HL-60 (cell line): ENCODE data around the gene TIMM44.
A peak's percentile ranks its signal among the peaks of the same experiment; 100 is the strongest.

ENCODE experiments used
- DNase-seq, 2 experiments: peaks; one replicate each; pipeline ENCODE4 v3.0.0-alpha.2; 2010 to 2020; ENCODE audit warnings: low read depth in 1 of 2, low spot score in 1 of 2
- H3K27ac ChIP-seq: fragments of 250-450 bp; sonication (Bioruptor Pico); replicated peaks from 2 replicates; pipeline ENCODE4 v1.5.1; 2020; ENCODE audit warnings: mild to moderate bottlenecking, moderate library complexity
- H3K27me3 ChIP-seq: fragments of 250-450 bp; sonication (Bioruptor Pico); 2 replicates; pipeline ENCODE4 v1.5.1; 2021; ENCODE audit warnings: mild to moderate bottlenecking, moderate library complexity; ENCODE audit not compliant: insufficient read depth, poor library complexity, severe bottlenecking
- H3K4me3 ChIP-seq: replicated peaks from 2 replicates; pipeline ENCODE4 v1.5.1; 2011; ENCODE audit warnings: mild to moderate bottlenecking, control low read depth, low read length; ENCODE audit not compliant: insufficient read depth
- CTCF ChIP-seq: IDR thresholded peaks from one replicate; pipeline ENCODE4 v1.5.1; 2011; ENCODE audit warnings: low read length, control low read depth, inconsistent platforms; ENCODE audit not compliant: insufficient read depth
- GABPA ChIP-seq: IDR thresholded peaks from 2 replicates; pipeline ENCODE4 v1.6.1; 2012; ENCODE audit warnings: low read depth
- POLR2AphosphoS5 ChIP-seq: IDR thresholded peaks from 2 replicates; pipeline ENCODE4 v1.6.1; 2012; ENCODE audit warnings: low read depth
- REST ChIP-seq: IDR thresholded peaks from 2 replicates; pipeline ENCODE4 v1.6.1; 2012; ENCODE audit warnings: low read depth; ENCODE audit not compliant: insufficient replicate concordance
- SPI1 ChIP-seq: IDR thresholded peaks from 2 replicates; pipeline ENCODE4 v1.6.1; 2012; ENCODE audit warnings: low read depth, mild to moderate bottlenecking, borderline replicate concordance

Gene TIMM44

GRCh38 chr19:7908742-7909461, 34.6 kb downstream of the TIMM44 start:
- no peak for DNase-seq
- TF ChIP-seq POLR2AphosphoS5 (0 out of 2 replicates have a peak, but pooled peaks have one; percentile 15), REST (no peak), CTCF (no peak), GABPA (no peak), SPI1 (no peak)
- H3K27me3 ChIP-seq, result no peaks in the 10 kb centered on the region
- no peak overlapping the region for H3K27ac ChIP-seq
- H3K4me3 ChIP-seq, result no peak overlapping the region

- Histone ChIP-seq H3K4me3 (no peak overlapping the region), H3K27ac (no peak overlapping the region), H3K27me3 (no peaks in the 10 kb centered on the region)
- TF ChIP-seq POLR2AphosphoS5 (0 out of 2 replicates have a peak, but pooled peaks have one; percentile 28), REST (no peak), CTCF (no peak)
- no peak for DNase-seq
Observed at GRCh38 chr19:7908078-7908699, 35.3 kb downstream of the TIMM44 start.

- H3K4me3 ChIP-seq, result no peak overlapping the region
- no peak for DNase-seq
- TF ChIP-seq REST (no peak), SPI1 (no peak), POLR2AphosphoS5 (no peak), CTCF (no peak)
- no peaks in the 10 kb centered on the region for H3K27me3 ChIP-seq
- no peak overlapping the region for H3K27ac ChIP-seq
Observed at GRCh38 chr19:7907544-7907943, 35.9 kb downstream of the TIMM44 start.
